Parathyroid adenoma (tissue), 2 donors: ENCODE data around the gene FASLG.

Experiments used
- H2AFZ ChIP-seq: fragments of 300-600 bp; sonication (generic); one replicate; pipeline ENCODE4 v1.7.0; 2017; ENCODE audit warnings: antibody characterized with exemption, mild to moderate bottlenecking
- H3K27ac ChIP-seq: fragments of 300-600 bp; sonication (generic); one replicate; pipeline ENCODE4 v1.7.0; 2017
- H3K27me3 ChIP-seq: fragments of 300-600 bp; sonication (generic); one replicate; pipeline ENCODE4 v1.7.0; 2017; ENCODE audit warnings: low read length; ENCODE audit not compliant: control insufficient read depth, insufficient read depth
- H3K36me3 ChIP-seq: fragments of 300-600 bp; sonication (generic); one replicate; pipeline ENCODE4 v1.7.0; 2017; ENCODE audit warnings: low read length; ENCODE audit not compliant: control insufficient read depth, insufficient read depth
- H3K4me1 ChIP-seq: fragments of 300-600 bp; sonication (generic); one replicate; pipeline ENCODE4 v1.7.0; 2017; ENCODE audit warnings: control low read depth
- H3K4me2 ChIP-seq: fragments of 300-600 bp; sonication (generic); one replicate; pipeline ENCODE4 v1.7.0; 2017; ENCODE audit warnings: low read length
- H3K4me3 ChIP-seq: fragments of 300-600 bp; sonication (generic); one replicate; pipeline ENCODE4 v1.7.0; 2017; ENCODE audit warnings: low read depth, low read length
- H3K79me2 ChIP-seq: fragments of 300-600 bp; sonication (generic); one replicate; pipeline ENCODE4 v1.7.0; 2017; ENCODE audit warnings: control low read depth
- H3K9ac ChIP-seq: fragments of 300-600 bp; sonication (generic); one replicate; pipeline ENCODE4 v1.7.0; 2017; ENCODE audit warnings: mild to moderate bottlenecking
- H3K9me3 ChIP-seq: fragments of 300-600 bp; sonication (generic); one replicate; pipeline ENCODE4 v1.7.0; 2017; ENCODE audit warnings: low read length; ENCODE audit not compliant: control insufficient read depth
- CTCF ChIP-seq: fragments of 300-600 bp; sonication (generic); IDR thresholded peaks from one replicate; pipeline ENCODE4 v1.7.0; 2017; ENCODE audit warnings: antibody characterized with exemption, mild to moderate bottlenecking
- donor health status: primary hyperparathyroidism.

The FASLG gene

GRCh38 chr1:172650474-172651193, 8.3 kb upstream of the FASLG start:
- Histone ChIP-seq H3K36me3 (no peaks in the 10 kb centered on the region), H3K4me2 (no peak overlapping the region), H2AFZ (no peak overlapping the region), H3K4me3 (no peak overlapping the region), H3K4me1 (no peaks in the 10 kb centered on the region), H3K27ac (no peak overlapping the region), H3K9me3 (no peaks in the 10 kb centered on the region), H3K79me2 (no peaks in the 10 kb centered on the region), H3K9ac (no peak overlapping the region), H3K27me3 (no peaks in the 10 kb centered on the region)
- TF ChIP-seq CTCF, result no peak

GRCh38 chr1:172653015-172653709, 5.7 kb upstream of the FASLG start:
- Histone ChIP-seq H3K9ac (no peak overlapping the region), H3K4me2 (no peak overlapping the region), H3K4me1 (no peaks in the 10 kb centered on the region), H3K4me3 (no peak overlapping the region), H3K27me3 (no peaks in the 10 kb centered on the region), H3K9me3 (no peaks in the 10 kb centered on the region), H3K36me3 (no peaks in the 10 kb centered on the region), H3K27ac (no peak overlapping the region), H3K79me2 (no peaks in the 10 kb centered on the region), H2AFZ (no peak overlapping the region)
- no peak for TF ChIP-seq CTCF

GRCh38 chr1:172654535-172654934, 4.4 kb upstream of the FASLG start:
- no peak for TF ChIP-seq CTCF

GRCh38 chr1:172656576-172656975, 2.3 kb upstream of the FASLG start:
- no peak overlapping the region for H3K27ac ChIP-seq
- no peaks in the 10 kb centered on the region for H3K9me3 ChIP-seq
- H3K27me3 ChIP-seq, result no peaks in the 10 kb centered on the region
- no peaks in the 10 kb centered on the region for H3K79me2 ChIP-seq
- no peak overlapping the region for H2AFZ ChIP-seq
- no peak for TF ChIP-seq CTCF
- no peak overlapping the region for H3K4me2 ChIP-seq
- H3K4me1 ChIP-seq, result no peaks in the 10 kb centered on the region
- no peaks in the 10 kb centered on the region for H3K36me3 ChIP-seq
- no peak overlapping the region for H3K9ac ChIP-seq
- no peak overlapping the region for H3K4me3 ChIP-seq

More at GRCh38 chr1:172654535-172654934, 4.4 kb upstream of the FASLG start:
- no peak overlapping the region for H3K9ac ChIP-seq
- no peaks in the 10 kb centered on the region for H3K9me3 ChIP-seq
- no peaks in the 10 kb centered on the region for H3K36me3 ChIP-seq
- H3K27me3 ChIP-seq, result no peaks in the 10 kb centered on the region
- H3K79me2 ChIP-seq, result no peaks in the 10 kb centered on the region
- H3K4me2 ChIP-seq, result no peak overlapping the region
- no peak overlapping the region for H3K27ac ChIP-seq
- H2AFZ ChIP-seq, result no peak overlapping the region
- H3K4me1 ChIP-seq, result no peaks in the 10 kb centered on the region
- no peak overlapping the region for H3K4me3 ChIP-seq
